ENCODE data around the gene STARD3. TPM values are rescaled to one million over a fixed set of nuclear protein-coding genes. Genes with fewer than 3 reads are reported as not detected.

Gene STARD3
- total RNA-seq, 1 experiment from 2014 or later: 75.3 TPM

DNA sequence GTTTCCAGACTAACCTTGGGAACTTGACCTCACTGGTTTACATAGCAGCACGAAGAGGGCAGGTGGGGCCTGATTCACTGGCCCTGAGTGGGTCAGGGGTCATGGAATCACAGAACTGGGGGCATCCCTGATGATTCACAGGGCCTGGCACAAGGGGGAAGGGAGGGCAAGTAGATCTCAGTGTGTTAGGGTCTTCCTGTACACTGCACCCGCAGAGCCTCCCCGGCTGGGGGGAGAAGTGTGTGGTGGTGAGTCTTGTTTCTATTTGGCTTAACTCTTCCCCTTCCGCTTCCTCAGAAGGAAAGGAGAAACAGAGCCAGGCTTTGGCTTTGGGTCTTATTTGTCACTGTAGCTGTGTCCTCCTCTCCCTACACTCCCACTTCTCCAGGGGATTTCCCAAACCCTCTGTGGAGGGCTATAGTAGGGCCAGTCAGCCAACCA lies 3.7 kb downstream of the STARD3 start:
- H3K4me1 Mint-ChIP-seq: peaks cover 68% of the 10 kb centered on the region
- no peaks in the 10 kb centered on the region for H3K27me3 Mint-ChIP-seq (ENCODE audit: low read depth)
- CTCF ChIA-PET: interaction anchor here (0.9 to 23.6 kb wide), 9 partner anchors 9 to 35 kb away, joined by 3 to 851 read pairs (median 5); no protein-coding TSS in a partner anchor
- no peak overlapping the region for H3K4me3 Mint-ChIP-seq
- TF ChIP-seq ZNF416 (CRISPR knock-in tag; IDR thresholded peaks at IDR 0.05): no peak
- DNase-seq (ENCODE audit: low spot score) (no peak), ATAC-seq (no peak)
- H3K27ac Mint-ChIP-seq: peak overlapping the region; percentile 50; the same call in 1 of the 2 replicates
- H3K9me3 Mint-ChIP-seq: no peaks in the 10 kb centered on the region
- POLR2A ChIA-PET: no interaction called here
- H3K36me3 Mint-ChIP-seq: no peaks in the 10 kb centered on the region

DNA sequence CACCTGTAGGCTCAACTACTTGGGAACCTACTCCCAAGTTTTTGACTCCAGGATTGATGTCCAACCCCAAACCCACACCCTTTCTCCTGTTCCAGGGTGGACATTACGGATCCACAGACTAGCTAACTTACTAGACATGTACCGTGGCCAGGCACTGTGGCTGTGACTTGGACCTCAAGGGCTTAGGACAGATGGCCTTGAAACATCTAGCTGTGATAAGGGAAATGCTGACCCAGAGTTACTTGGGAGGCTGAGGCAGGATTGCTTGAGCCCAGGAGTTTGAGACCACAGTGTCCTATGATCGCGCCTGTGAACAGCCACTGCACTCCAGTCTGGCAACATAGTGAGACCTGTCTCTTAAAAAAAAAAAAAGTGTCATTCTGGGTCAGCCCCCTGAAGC lies 4.2 kb downstream of the STARD3 start:
- POLR2A ChIA-PET: no interaction called here

More for the DNA sequence above, 4.2 kb downstream of the STARD3 start:
- H3K4me1 Mint-ChIP-seq: peaks cover 67% of the 10 kb centered on the region
- H3K36me3 Mint-ChIP-seq: no peaks in the 10 kb centered on the region
- no peak for TF ChIP-seq ZNF396 (CRISPR knock-in tag; IDR thresholded peaks at IDR 0.05; ENCODE audit: borderline replicate concordance)
- TF ChIP-seq CREB1 (CRISPR knock-in tag; IDR thresholded peaks at IDR 0.05): no peak
- no peak for TF ChIP-seq MXD4 (CRISPR knock-in tag; IDR thresholded peaks at IDR 0.05; ENCODE audit: borderline replicate concordance)
- TF ChIP-seq, protein P1, sequence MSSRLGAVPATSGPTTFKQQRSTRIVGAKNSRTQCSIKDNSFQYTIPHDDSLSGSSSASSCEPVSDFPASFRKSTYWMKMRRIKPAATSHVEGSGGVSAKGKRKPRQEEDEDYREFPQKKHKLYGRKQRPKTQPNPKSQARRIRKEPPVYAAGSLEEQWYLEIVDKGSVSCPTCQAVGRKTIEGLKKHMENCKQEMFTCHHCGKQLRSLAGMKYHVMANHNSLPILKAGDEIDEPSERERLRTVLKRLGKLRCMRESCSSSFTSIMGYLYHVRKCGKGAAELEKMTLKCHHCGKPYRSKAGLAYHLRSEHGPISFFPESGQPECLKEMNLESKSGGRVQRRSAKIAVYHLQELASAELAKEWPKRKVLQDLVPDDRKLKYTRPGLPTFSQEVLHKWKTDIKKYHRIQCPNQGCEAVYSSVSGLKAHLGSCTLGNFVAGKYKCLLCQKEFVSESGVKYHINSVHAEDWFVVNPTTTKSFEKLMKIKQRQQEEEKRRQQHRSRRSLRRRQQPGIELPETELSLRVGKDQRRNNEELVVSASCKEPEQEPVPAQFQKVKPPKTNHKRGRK (CRISPR knock-in tag; IDR thresholded peaks at IDR 0.05; ENCODE audit: borderline replicate concordance): no peak
- no peak for TF ChIP-seq TEAD4 (CRISPR knock-in tag; IDR thresholded peaks at IDR 0.05)
- no peak for TF ChIP-seq NFYB (CRISPR knock-in tag; conservative IDR thresholded peaks at IDR 0.05; ENCODE audit: low read depth)
- no peak for TF ChIP-seq SMAD3 (CRISPR knock-in tag; IDR thresholded peaks at IDR 0.05; ENCODE audit: borderline replicate concordance)
- TF ChIP-seq, protein P2, sequence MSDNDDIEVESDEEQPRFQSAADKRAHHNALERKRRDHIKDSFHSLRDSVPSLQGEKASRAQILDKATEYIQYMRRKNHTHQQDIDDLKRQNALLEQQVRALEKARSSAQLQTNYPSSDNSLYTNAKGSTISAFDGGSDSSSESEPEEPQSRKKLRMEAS (CRISPR knock-in tag; IDR thresholded peaks at IDR 0.05): no peak
- TF ChIP-seq NFATC4 (CRISPR knock-in tag; IDR thresholded peaks at IDR 0.05): no peak
- TF ChIP-seq ZBTB21 (CRISPR knock-in tag; IDR thresholded peaks at IDR 0.05; ENCODE audit: borderline replicate concordance): no peak
- TF ChIP-seq, protein P3, sequence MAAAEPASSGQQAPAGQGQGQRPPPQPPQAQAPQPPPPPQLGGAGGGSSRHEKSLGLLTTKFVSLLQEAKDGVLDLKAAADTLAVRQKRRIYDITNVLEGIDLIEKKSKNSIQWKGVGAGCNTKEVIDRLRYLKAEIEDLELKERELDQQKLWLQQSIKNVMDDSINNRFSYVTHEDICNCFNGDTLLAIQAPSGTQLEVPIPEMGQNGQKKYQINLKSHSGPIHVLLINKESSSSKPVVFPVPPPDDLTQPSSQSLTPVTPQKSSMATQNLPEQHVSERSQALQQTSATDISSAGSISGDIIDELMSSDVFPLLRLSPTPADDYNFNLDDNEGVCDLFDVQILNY (CRISPR knock-in tag; IDR thresholded peaks at IDR 0.05): no peak
- TF ChIP-seq, protein P4, sequence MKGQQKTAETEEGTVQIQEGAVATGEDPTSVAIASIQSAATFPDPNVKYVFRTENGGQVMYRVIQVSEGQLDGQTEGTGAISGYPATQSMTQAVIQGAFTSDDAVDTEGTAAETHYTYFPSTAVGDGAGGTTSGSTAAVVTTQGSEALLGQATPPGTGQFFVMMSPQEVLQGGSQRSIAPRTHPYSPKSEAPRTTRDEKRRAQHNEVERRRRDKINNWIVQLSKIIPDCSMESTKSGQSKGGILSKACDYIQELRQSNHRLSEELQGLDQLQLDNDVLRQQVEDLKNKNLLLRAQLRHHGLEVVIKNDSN (CRISPR knock-in tag; IDR thresholded peaks at IDR 0.05): no peak
- no peak for TF ChIP-seq TP53 (CRISPR knock-in tag; IDR thresholded peaks at IDR 0.05)
- no peak for TF ChIP-seq ZNF281 (CRISPR knock-in tag; IDR thresholded peaks at IDR 0.05)
- no peak for TF ChIP-seq ATF1 (CRISPR knock-in tag; IDR thresholded peaks at IDR 0.05)
- no peak for TF ChIP-seq PREB (CRISPR knock-in tag; IDR thresholded peaks at IDR 0.05; ENCODE audit: borderline replicate concordance)
- H3K4me3 Mint-ChIP-seq: no peak overlapping the region
- DNase-seq (ENCODE audit: low spot score) (no peak), ATAC-seq (no peak)
- CTCF ChIA-PET: interaction anchor here (1.1 to 18.1 kb wide), 3 partner anchors 12 to 28 kb away, joined by 3 to 851 read pairs (median 10); partner anchors contain the start of genes PNMT, PPP1R1B and STARD3
- H3K27ac Mint-ChIP-seq: no peak overlapping the region
- no peaks in the 10 kb centered on the region for H3K27me3 Mint-ChIP-seq (ENCODE audit: low read depth)
- no peaks in the 10 kb centered on the region for H3K9me3 Mint-ChIP-seq
